GM12878 (cell line): ENCODE results near the gene WDFY1. TPM values are rescaled to one million over a fixed set of nuclear protein-coding genes. Genes with fewer than 3 reads are reported as not detected.

Source experiments
- ATAC-seq: fragments of 200-7000 bp; cut with Tn5 transposase; 3 replicates; pipeline ENCODE4 v1.9.1; 2020; ENCODE audit warnings: mild to moderate bottlenecking, moderate library complexity
- BruUV-seq: library from RNA; stranded (reverse); fragments of 400-500 nt; replicated peaks from 2 replicates; lab custom pipeline; 2021; lab: Mats Ljungman, UMichigan
- CTCF ChIA-PET: fragments of 300-600 bp; sonication (Branson Sonifier 250); formaldehyde crosslinking; extraction: SDS; loops from one replicate; lab custom pipeline; 2021; ENCODE audit warnings: inconsistent platforms; lab: Yijun Ruan, JAX
- POLR2A ChIA-PET: fragments of 350-600 bp; formaldehyde crosslinking; extraction: SDS; loops from one replicate; lab custom pipeline; 2021; ENCODE audit warnings: inconsistent platforms; lab: Charles Lee
- RAD21 ChIA-PET: fragments of 300-600 bp; sonication (Branson Sonifier 250); formaldehyde crosslinking; loops from one replicate; lab custom pipeline; 2023; ENCODE audit warnings: antibody characterized with exemption; ENCODE audit not compliant: unreplicated experiment; lab: Charles Lee
- SMC1A ChIA-PET: fragments of 300-600 bp; sonication (Branson Sonifier 250); formaldehyde crosslinking; loops from one replicate; lab custom pipeline; 2023; ENCODE audit not compliant: unreplicated experiment, uncharacterized antibody; lab: Charles Lee
- DNase-seq: peaks from one replicate; pipeline ENCODE4 v3.0.0-alpha.2; 2011; ENCODE audit warnings: low read depth, low spot score
- FAIRE-seq: peaks from 3 replicates; lab custom pipeline; 2011; peaks lifted over from hg19 to GRCh38; lab: Jason Lieb, UNC
- H2AFZ ChIP-seq: 2 replicates; pipeline ENCODE4 v1.6.0; 2011; ENCODE audit warnings: low read depth, low read length, control low read depth; ENCODE audit not compliant: control insufficient read depth
- H3K27ac ChIP-seq: 2 replicates; pipeline ENCODE4 v1.5.1; 2011; ENCODE audit warnings: control low read depth; ENCODE audit not compliant: control insufficient read depth, insufficient read depth
- H3K27me3 ChIP-seq, 2 experiments: replicated peaks in 1 of 2; 2 replicates each; pipeline versions ENCODE4 v1.6.0 to v1.6.1; 2011; ENCODE audit warnings: low read length in 1 of 2; ENCODE audit not compliant: control insufficient read depth in 2 of 2, insufficient read depth in 2 of 2
- H3K36me3 ChIP-seq, 2 experiments: 2 replicates each; pipeline ENCODE4 v1.5.1; 2011; ENCODE audit warnings: low read length in 1 of 2; ENCODE audit not compliant: control insufficient read depth in 2 of 2, insufficient read depth in 2 of 2
- H3K4me1 ChIP-seq: 2 replicates; pipeline ENCODE4 v1.6.1; 2011; ENCODE audit warnings: mild to moderate bottlenecking, low read length, moderate library complexity, mixed read lengths; ENCODE audit not compliant: control insufficient read depth, insufficient read depth
- H3K4me2 ChIP-seq: 2 replicates; pipeline ENCODE4 v1.6.0; 2011; ENCODE audit warnings: control low read depth; ENCODE audit not compliant: control insufficient read depth, insufficient read depth
- H3K4me3 ChIP-seq: fragments of 200-600 bp; sonication (generic); 2 replicates; pipeline ENCODE4 v1.5.1; 2016
- H3K79me2 ChIP-seq: 2 replicates; pipeline ENCODE4 v1.6.0; 2011; ENCODE audit warnings: low read length; ENCODE audit not compliant: control insufficient read depth, insufficient read depth
- H3K9ac ChIP-seq: 2 replicates; pipeline ENCODE4 v1.8.0; 2011; ENCODE audit warnings: low read length, control low read depth, mixed read lengths; ENCODE audit not compliant: control insufficient read depth, insufficient read depth
- H3K9me3 ChIP-seq: replicated peaks from 3 replicates; pipeline ENCODE4 v1.5.1; 2011; ENCODE audit warnings: mild to moderate bottlenecking, low read length; ENCODE audit not compliant: control insufficient read depth, insufficient read depth
- H4K20me1 ChIP-seq: 2 replicates; pipeline ENCODE4 v1.6.0; 2011; ENCODE audit not compliant: control insufficient read depth, insufficient read depth
- BRCA1 ChIP-seq: IDR thresholded peaks from 2 replicates; pipeline ENCODE4 v1.6.1; 2011; ENCODE audit warnings: low read depth, low read length, improper control_type of control experiment
- CREM ChIP-seq: IDR thresholded peaks from 2 replicates; pipeline ENCODE4 v1.6.1; 2014; ENCODE audit warnings: antibody characterized with exemption, low read depth
- CUX1 ChIP-seq: IDR thresholded peaks from 2 replicates; pipeline ENCODE4 v1.6.1; 2012; ENCODE audit warnings: improper control_type of control experiment, low read depth, low read length; ENCODE audit not compliant: insufficient replicate concordance
- MAX ChIP-seq: IDR thresholded peaks from 2 replicates; pipeline ENCODE4 v1.6.1; 2012; ENCODE audit warnings: low read depth, low read length, improper control_type of control experiment
- MYB ChIP-seq: fragments of 150-350 bp; IDR thresholded peaks from 2 replicates; pipeline ENCODE4 v1.6.1; 2014; ENCODE audit warnings: mild to moderate bottlenecking, low read depth, low read length, borderline replicate concordance
- PBX3 ChIP-seq: IDR thresholded peaks from 2 replicates; pipeline ENCODE4 v1.6.1; 2011; ENCODE audit warnings: mild to moderate bottlenecking, low read depth, low read length, moderate library complexity; ENCODE audit not compliant: insufficient replicate concordance
- POLR2A ChIP-seq: IDR thresholded peaks from 2 replicates; pipeline ENCODE4 v1.6.1; 2011; ENCODE audit warnings: low read depth, mild to moderate bottlenecking, low read length
- POLR2AphosphoS5 ChIP-seq: IDR thresholded peaks from 2 replicates; pipeline ENCODE4 v1.6.1; 2011; ENCODE audit warnings: mild to moderate bottlenecking, low read length, inconsistent platforms
- RAD21 ChIP-seq: IDR thresholded peaks from 2 replicates; pipeline ENCODE4 v1.6.1; 2011; ENCODE audit warnings: mild to moderate bottlenecking, low read depth, low read length, moderate library complexity; ENCODE audit not compliant: insufficient read depth
- RELA ChIP-seq: fragments of 450-650 bp; IDR thresholded peaks from 2 replicates; pipeline ENCODE4 v1.8.0; 2014; ENCODE audit warnings: borderline replicate concordance; ENCODE audit not compliant: partially characterized antibody
- ZNF217 ChIP-seq: fragments of 450-650 bp; IDR thresholded peaks from 2 replicates; pipeline ENCODE4 v1.6.1; 2017; ENCODE audit warnings: antibody characterized with exemption, mild to moderate bottlenecking
- WGBS: methylation state at CpG from one replicate; pipeline ENCODE4 v1.1.6; 2016; ENCODE audit warnings: low lambda C conversion rate; ENCODE audit not compliant: insufficient replicate concordance, insufficient coverage; ENCODE audit errors: missing lambda C conversion rate; 5-methylcytosine and 5-hydroxymethylcytosine counted together
- in situ Hi-C: fragments of 300-500 bp; cut with MboI; formaldehyde crosslinking; loops from 9 replicates; pipeline ENCODE4 v1.14.3; 2018; ENCODE audit warnings: mixed read lengths
- intact Hi-C: fragments of 100-400 bp; cut with micrococcal nuclease; formaldehyde crosslinking; loops from one replicate; pipeline ENCODE4 v1.14.2; 2022; ENCODE audit not compliant: unreplicated experiment
- polyA plus RNA-seq, 11 experiments: library from polyadenylated mRNA; depleted of rRNA in 4 of 11; unstranded in 6 of 11; stranded (reverse) in 5 of 11; fragments of >200 nt; fragmentation: Nextera tagmentation in 4 of 11; fragmentation: Illumina TruSeq in 1 of 11; extraction: Ambion mirVana in 4 of 11; extraction: Trizol in 1 of 11; gene quantifications; 1 replicate in 1 of 11; 2 replicates in 10 of 11; pipeline versions ENCODE4 v1.2.1 to v1.2.3, GENCODE V29; 2011 to 2016; ENCODE audit warnings: inconsistent platforms in 2 of 11, missing spikeins in 2 of 11, low read depth in 1 of 11
- total RNA-seq, 4 experiments: library from RNA; depleted of rRNA in 3 of 4; stranded (reverse); fragments of >200 nt in 3 of 4; fragmentation: Illumina TruSeq in 1 of 4; extraction: Trizol in 1 of 4; gene quantifications; 2 replicates each; pipeline versions ENCODE4 v1.2.1 to v1.2.3, GENCODE V29; 2013 to 2021

The WDFY1 gene
- total and polyA plus RNA-seq, 10 of the 15 experiments (the other 5 are each of a cell fraction or from before 2014, with no cell fraction given), result 2.9 to 28.1 (median 13.1) TPM

GRCh38 chr2:223929571-223930102, 15.5 kb downstream of the WDFY1 start:
- Histone ChIP-seq H3K79me2 (peaks cover 14% of the 10 kb centered on the region), H2AFZ (no peak overlapping the region), H3K27ac (no peak overlapping the region), H3K4me1 (peaks cover 4% of the 10 kb centered on the region), H4K20me1 (no peaks in the 10 kb centered on the region; the same call in 1 of the 2 replicates), H3K36me3 (peaks cover 0 to 2% of the 10 kb centered on the region in 2 experiments; a peak in 1 of 4 replicates), H3K4me2 (no peak overlapping the region), H3K9me3 (peaks cover 16% of the 10 kb centered on the region), H3K4me3 (no peak overlapping the region), H3K27me3 (no peaks in the 10 kb centered on the region), H3K9ac (no peak overlapping the region)
- POLR2A ChIA-PET, result interaction anchor here (0.6 kb wide), 1 partner anchor 35 kb away, joined by 3 read pairs; no protein-coding TSS in a partner anchor
- SMC1A ChIA-PET, result interaction anchor here (1.4 kb wide), 1 partner anchor 11 kb away, joined by 3 read pairs; no protein-coding TSS in a partner anchor
- DNase-seq (no peak), ATAC-seq (no peak), FAIRE-seq (no peak)
- intact Hi-C loops, result no loop called here
- CTCF ChIA-PET, result interaction anchor here (1.8 kb wide), 1 partner anchor 41 kb away, joined by 8 read pairs; no protein-coding TSS in a partner anchor
- RAD21 ChIA-PET, result no interaction called here
- no TSS peak for BruUV-seq
- WGBS, result 51% methylated on average over 4 of the region's 4 CpGs
- in situ Hi-C loops, result no loop called here
- TF ChIP-seq CUX1 (no peak), BRCA1 (no peak), POLR2AphosphoS5 (no peak), MYB (no peak), MAX (no peak), ZNF217 (no peak), RELA (no peak), PBX3 (no peak), POLR2A (no peak), CREM (no peak), RAD21 (no peak)
